Muscle layer of duodenum (tissue), 2 donors: Measurements from ENCODE around the gene ASPRV1.

ENCODE experiments used
- H3K27ac ChIP-seq: one replicate; pipeline ENCODE4 v1.7.0; 2013; ENCODE audit warnings: mild to moderate bottlenecking, low read length
- H3K27me3 ChIP-seq: one replicate; pipeline ENCODE4 v1.7.0; 2013; ENCODE audit warnings: low read depth, mild to moderate bottlenecking, control low read depth, low read length
- H3K36me3 ChIP-seq, 2 donors: one replicate each; pipeline ENCODE4 v1.7.0; 2013; ENCODE audit warnings: low read length in 2 of 2, control low read depth in 1 of 2, mild to moderate bottlenecking in 1 of 2; ENCODE audit not compliant: insufficient read depth in 2 of 2, control insufficient read depth in 1 of 2
- H3K4me1 ChIP-seq, 2 donors: one replicate each; pipeline ENCODE4 v1.7.0; 2013; ENCODE audit warnings: low read length in 2 of 2, mild to moderate bottlenecking in 2 of 2, control low read depth in 1 of 2, moderate library complexity in 1 of 2; ENCODE audit not compliant: insufficient read depth in 2 of 2, control insufficient read depth in 1 of 2
- H3K4me3 ChIP-seq, 2 donors: one replicate each; pipeline ENCODE4 v1.7.0; 2013; ENCODE audit warnings: low read length in 2 of 2, low read depth in 1 of 2, mild to moderate bottlenecking in 1 of 2
- H3K9me3 ChIP-seq, 2 donors: one replicate each; pipeline ENCODE4 v1.7.0; 2013; ENCODE audit warnings: low read length in 2 of 2, control low read depth in 1 of 2, mild to moderate bottlenecking in 1 of 2; ENCODE audit not compliant: control insufficient read depth in 1 of 2
- donor health status: healthy.

ASPRV1 gene

DNA sequence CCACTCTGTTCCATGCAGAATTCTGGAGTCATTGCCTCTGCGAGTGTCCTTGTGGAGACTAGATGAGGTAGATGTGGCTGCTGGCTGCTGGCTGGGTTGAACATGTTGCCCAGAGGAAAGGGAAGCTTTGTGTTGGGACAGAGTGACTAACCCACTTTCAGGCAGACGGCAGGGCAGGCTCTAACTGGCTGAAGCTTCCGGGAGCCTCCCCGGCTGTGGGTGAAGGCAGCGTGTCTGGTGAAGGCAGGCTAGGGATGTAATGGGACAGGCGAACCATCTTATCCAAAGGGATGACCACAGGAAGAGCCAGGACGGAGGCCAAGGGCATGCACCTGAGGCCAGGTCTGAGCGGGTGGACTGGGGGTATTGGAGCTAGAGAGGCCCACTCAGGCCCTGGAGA is 16.0 kb downstream of the ASPRV1 start:
- peaks cover 16 to 24% of the 10 kb centered on the region in 2 donors for H3K36me3 ChIP-seq
- H3K27ac ChIP-seq = no peak overlapping the region
- H3K4me3 ChIP-seq = no peak overlapping the region
- no peaks in the 10 kb centered on the region for H3K4me1 ChIP-seq
- H3K27me3 ChIP-seq = peaks cover 4% of the 10 kb centered on the region
- H3K9me3 ChIP-seq = no peaks in the 10 kb centered on the region

DNA sequence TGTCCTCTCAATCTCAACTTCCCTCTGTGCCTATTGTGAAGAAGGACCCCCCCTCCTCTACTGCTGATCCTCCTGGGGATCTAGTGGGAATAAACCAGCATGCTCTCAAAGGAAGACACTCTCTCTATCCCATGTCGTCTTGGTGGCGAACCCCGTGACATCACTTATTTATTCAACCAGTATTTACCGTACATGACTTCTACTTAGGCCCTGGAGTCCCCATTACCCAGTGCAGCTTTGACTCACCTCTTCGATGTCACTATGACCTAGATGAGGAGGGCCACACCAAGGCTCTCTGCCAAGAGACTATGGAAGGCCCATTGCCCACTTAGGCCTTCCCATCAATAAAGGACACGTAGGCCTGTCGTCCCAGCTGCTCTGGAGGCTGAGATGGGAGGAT is 16.7 kb downstream of the ASPRV1 start:
- no peaks in the 10 kb centered on the region for H3K4me1 ChIP-seq

DNA sequence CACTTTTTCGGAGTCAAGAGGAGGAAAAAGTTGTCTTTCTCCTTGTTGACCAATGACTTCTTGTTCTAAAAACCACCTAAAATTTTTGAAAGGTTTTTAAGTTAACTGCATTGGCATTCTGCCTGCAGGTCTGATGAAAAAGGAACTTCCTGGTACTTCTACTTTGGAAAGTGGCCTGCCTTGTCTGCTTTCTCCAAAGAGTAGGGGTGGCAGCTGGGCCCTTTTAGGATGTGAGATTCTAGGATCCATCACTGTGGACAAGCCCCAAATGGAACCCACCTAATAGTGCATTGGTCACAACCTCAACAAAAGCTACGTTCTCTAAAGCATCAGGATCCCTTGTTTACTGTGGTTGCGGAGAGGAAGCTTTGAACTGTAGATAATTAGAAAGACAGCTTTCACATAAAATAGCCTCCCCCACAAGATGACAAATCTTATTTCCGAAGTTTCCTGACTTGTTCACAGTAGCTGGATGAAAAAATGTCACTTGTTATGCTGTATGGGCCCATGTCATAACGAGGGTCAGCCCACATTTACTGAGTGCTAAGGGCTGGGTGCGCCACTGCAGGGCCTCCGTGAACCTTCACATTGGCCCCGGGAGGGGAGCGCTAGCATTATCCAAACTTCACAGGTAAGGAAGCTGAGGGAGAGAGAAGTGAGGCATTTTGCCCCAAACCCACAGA is 17.4 kb downstream of the ASPRV1 start:
- Histone ChIP-seq H3K9me3 (no peaks in the 10 kb centered on the region), H3K36me3 (peaks cover 23 to 34% of the 10 kb centered on the region in 2 donors), H3K27ac (no peak overlapping the region), H3K4me1 (no peaks in the 10 kb centered on the region), H3K27me3 (peaks cover 1% of the 10 kb centered on the region), H3K4me3 (no peak overlapping the region)

More for the DNA sequence above, 16.7 kb downstream of the ASPRV1 start:
- Histone ChIP-seq H3K27ac (no peak overlapping the region), H3K27me3 (peaks cover 4% of the 10 kb centered on the region), H3K9me3 (no peaks in the 10 kb centered on the region), H3K36me3 (peaks cover 20 to 29% of the 10 kb centered on the region in 2 donors), H3K4me3 (no peak overlapping the region)

DNA sequence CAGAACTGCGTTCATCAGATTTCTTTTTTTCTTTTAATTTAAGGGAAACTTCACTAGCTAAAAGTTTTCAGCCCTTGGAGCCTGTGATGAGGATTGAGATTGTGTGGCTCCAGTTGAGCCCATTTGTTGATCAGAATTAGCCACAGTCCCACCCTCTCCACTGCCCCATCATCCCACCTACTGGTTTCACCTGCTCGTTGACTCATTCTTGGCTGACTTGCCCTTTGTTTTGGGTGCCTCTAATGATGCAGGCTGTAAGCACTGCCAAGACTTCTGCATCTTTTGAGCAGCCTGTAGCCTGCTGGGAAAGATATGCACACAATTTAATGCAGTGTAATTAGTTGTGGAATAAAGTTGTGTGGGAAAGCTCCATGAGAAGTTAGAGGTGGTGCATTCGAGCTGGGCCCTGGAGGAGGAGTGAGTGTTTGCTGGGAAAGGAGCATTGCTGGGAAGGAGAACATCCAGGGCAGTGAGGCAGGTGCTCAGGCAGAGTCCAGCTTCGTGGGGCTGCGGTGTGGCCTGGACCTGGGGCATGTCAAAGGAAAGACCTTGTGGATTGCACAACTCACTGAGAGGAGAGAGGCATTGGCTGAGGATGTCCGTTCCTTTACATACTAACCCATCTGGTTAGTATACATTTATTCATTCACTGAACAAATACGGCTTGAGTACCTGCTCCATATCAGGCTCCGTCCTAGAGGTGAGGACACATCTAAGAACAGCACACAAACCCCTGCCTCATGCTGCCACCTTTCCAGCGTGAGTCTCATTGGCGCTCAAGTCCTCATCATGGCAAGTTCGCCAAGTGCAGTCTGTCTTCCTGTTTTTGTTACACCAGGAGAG is 18.2 kb downstream of the ASPRV1 start:
- no peaks in the 10 kb centered on the region for H3K9me3 ChIP-seq
- no peak overlapping the region for H3K27ac ChIP-seq
- H3K4me1 ChIP-seq = no peaks in the 10 kb centered on the region
- peaks cover 28 to 42% of the 10 kb centered on the region in 2 donors for H3K36me3 ChIP-seq
- no peak overlapping the region for H3K4me3 ChIP-seq
- H3K27me3 ChIP-seq = no peaks in the 10 kb centered on the region

DNA sequence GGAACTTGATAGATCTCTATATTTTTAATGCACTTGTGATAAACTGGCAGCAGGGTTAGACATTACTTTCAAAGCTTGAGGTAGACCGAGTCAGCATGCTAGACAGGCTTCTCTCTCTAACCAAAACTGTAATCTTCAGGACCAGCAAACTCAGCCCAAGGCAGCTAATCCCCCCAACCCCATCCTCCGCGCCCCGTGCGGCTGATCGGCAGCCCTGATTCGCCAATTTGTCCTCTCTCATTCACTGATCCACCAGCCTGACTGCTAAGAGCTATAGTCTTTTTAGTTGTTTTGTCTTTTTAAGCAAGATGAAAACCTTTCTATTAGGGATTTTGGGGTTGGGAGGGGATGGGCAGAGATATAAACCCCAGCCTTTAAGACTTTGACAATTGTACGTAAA is 20.7 kb downstream of the ASPRV1 start:
- Histone ChIP-seq H3K4me3 (no peak overlapping the region), H3K27me3 (no peaks in the 10 kb centered on the region), H3K27ac (no peak overlapping the region), H3K4me1 (no peaks in the 10 kb centered on the region), H3K36me3 (peaks cover 44 to 63% of the 10 kb centered on the region in 2 donors), H3K9me3 (no peaks in the 10 kb centered on the region)

DNA sequence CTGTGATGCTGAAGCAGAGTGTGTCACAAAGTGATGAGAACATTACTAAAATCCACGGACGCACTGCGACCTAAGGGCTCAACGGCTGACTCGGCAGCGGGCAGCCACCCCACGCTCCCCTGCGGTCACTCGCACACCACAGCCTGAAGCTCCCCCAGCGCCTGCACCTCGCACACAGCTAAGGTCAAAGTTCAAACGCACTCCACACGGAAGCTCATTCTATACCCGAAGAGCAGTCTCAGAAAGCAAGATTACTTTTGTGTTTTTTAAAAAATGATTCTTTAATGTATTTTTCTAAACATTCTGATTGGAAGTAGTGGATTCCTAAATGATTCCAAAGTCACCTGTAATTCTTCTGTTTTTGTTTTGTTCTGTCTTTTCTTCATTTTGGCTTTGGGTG is 21.7 kb downstream of the ASPRV1 start:
- H3K36me3 ChIP-seq = peaks cover 53 to 68% of the 10 kb centered on the region in 2 donors
- H3K27me3 ChIP-seq = no peaks in the 10 kb centered on the region
- no peaks in the 10 kb centered on the region for H3K9me3 ChIP-seq
- H3K27ac ChIP-seq = no peak overlapping the region
- no peaks in the 10 kb centered on the region for H3K4me1 ChIP-seq
- no peak overlapping the region for H3K4me3 ChIP-seq

DNA sequence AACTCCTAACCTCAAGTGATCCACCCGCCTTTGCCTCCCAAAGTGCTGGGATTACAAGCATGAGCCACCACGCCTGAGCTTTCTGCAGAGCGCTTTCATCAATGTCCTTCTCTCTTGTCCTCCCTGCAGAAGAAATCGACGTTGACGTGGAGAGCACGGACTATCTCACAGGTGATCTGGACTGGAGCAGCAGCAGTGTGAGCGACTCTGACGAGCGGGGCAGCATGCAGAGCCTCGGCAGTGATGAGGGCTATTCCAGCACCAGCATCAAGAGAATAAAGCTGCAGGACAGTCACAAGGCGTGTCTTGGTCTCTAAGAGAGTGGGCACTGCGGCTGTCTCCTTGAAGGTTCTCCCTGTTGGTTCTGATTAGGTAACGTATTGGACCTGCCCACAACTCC is 23.5 kb downstream of the ASPRV1 start:
- H3K27me3 ChIP-seq = no peaks in the 10 kb centered on the region
- H3K4me1 ChIP-seq = peaks cover 0 to 12% of the 10 kb centered on the region in 2 donors
- H3K4me3 ChIP-seq = no peak overlapping the region
- H3K27ac ChIP-seq = no peak overlapping the region
- no peaks in the 10 kb centered on the region for H3K9me3 ChIP-seq
- peaks cover 47 to 63% of the 10 kb centered on the region in 2 donors for H3K36me3 ChIP-seq

DNA sequence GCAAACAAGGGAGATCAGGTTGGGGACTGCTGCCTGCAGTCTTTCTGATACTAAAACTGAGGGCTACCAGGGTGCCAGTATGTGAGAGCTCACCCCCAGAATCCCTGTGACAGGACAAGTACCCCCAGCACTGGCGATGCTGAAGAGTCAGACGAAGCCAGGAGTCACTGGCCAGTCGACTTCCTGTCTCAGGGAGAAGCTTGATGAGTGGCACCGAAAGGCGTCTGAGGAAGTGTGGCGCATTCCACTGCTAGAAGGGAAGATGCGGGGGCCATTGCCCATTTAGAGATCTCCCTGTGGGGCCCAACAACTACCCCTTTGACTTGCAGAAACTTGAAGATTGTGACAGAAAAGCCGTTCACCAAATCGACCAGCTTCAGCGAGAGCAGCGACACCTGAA is 24.5 kb downstream of the ASPRV1 start:
- Histone ChIP-seq H3K36me3 (peaks cover 43 to 56% of the 10 kb centered on the region in 2 donors), H3K27me3 (no peaks in the 10 kb centered on the region), H3K9me3 (no peaks in the 10 kb centered on the region), H3K4me3 (no peak overlapping the region), H3K27ac (no peak overlapping the region), H3K4me1 (peaks cover 6 to 12% of the 10 kb centered on the region in 2 donors)

DNA sequence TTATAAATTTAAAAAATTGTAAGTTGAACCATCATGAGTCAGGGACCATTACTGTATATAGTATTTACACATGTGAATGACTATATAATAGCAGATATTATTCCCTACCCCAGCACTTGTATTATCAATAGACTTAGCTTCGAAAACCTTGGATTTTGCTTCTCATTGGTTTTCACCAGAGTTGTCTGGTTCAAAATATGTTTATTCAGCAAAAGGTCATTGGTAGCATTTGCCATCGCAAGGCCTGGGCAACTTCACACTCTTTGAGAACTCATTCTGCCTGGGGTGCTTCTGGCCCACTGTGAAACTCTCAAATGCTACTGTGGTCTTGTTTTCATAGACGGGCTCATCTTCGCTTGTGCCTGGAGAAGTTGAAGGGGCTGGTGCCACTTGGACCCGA is 26.4 kb downstream of the ASPRV1 start:
- Histone ChIP-seq H3K36me3 (peaks cover 36 to 40% of the 10 kb centered on the region in 2 donors), H3K4me3 (no peak overlapping the region), H3K9me3 (no peaks in the 10 kb centered on the region), H3K27ac (peak overlapping the region; percentile 50), H3K4me1 (peaks cover 6 to 12% of the 10 kb centered on the region in 2 donors), H3K27me3 (no peaks in the 10 kb centered on the region)

DNA sequence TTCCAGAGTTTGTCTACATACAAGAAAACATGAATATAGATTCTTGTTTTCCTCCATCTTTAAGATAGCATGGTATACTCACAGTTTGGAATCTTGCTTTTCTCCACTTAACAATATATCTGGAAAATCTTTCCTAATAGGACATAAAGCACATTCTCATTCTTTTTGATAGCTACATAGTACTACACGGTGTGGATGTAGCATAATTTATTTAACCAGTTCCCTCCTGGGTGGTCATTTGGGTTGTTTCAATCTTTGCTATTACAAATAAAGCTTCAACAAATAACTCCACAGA is 26.9 kb downstream of the ASPRV1 start:
- Histone ChIP-seq H3K27ac (peak overlapping the region; percentile 50), H3K27me3 (no peaks in the 10 kb centered on the region), H3K9me3 (no peaks in the 10 kb centered on the region), H3K4me3 (no peak overlapping the region), H3K36me3 (peaks cover 35 to 37% of the 10 kb centered on the region in 2 donors), H3K4me1 (peaks cover 6 to 12% of the 10 kb centered on the region in 2 donors)

DNA sequence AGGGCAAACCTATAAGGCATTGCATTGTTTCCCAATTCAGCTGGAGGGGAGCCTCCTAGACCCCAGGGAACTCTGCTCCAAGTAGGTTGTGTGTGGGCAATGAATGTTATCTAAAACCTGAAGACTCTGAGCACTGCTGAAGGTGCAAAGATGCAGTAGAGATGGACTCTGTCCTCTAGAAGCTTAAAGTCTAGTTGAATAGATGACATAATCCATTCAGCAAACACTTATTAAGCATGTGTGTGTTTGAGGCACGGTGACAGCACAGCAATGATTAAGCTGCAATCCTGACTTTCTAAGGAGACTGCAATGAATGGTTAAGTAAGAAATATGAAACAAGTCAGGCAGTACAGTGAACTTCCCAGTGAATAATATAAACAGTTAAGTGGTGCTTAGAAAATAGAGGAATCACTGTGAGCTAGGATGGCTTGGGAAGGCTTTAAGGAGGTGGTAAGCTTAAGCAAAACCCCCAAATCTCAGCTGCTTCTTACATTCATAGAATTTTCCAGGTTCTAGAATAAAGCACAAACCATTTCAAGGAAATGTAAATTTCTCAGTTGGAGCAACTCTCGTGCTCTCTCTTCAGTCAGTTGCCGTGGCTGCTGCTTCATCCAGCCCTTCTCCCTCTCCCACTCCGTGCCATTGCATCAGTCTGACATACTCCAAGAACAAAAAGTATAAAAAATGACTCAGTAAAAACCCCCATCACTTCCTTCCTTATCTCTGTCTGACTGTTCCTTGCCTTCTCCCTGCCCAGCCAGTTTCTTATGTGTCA is 27.4 kb downstream of the ASPRV1 start:
- Histone ChIP-seq H3K4me3 (peak overlapping the region in 1 of 2 donors; percentile 2), H3K36me3 (peaks cover 34 to 38% of the 10 kb centered on the region in 2 donors), H3K4me1 (peaks cover 6 to 12% of the 10 kb centered on the region in 2 donors), H3K27ac (peak overlapping the region; percentile 50), H3K9me3 (no peaks in the 10 kb centered on the region), H3K27me3 (no peaks in the 10 kb centered on the region)
